Measurements from ENCODE around the gene SLC44A5.
"Not testable (repeated sequence)": the region's sequence is repeated elsewhere in the genome, so short reads cannot be mapped to it uniquely, and the experiment has no call there.

SLC44A5 gene

DNA sequence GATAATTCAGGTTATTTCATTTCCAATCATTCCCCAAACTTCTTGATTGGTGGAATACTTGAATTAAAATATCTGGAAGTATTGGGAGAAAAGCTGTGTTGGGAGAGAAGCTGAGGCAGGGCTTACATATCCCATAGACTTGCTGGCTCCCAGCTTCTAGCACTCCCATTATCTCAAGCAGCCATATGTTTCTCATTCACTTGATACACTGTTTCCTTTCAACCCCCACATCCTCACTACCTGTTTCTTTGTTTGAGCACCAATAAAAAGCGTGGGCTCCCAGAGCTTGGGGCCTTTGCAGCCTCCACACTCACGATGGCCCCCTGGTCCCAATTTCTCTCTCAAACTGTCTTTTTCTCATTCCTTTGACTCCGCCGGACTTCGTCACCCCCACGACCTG lies 256.6 kb downstream of the SLC44A5 start:
- DNase-seq = not testable (repeated sequence)

DNA sequence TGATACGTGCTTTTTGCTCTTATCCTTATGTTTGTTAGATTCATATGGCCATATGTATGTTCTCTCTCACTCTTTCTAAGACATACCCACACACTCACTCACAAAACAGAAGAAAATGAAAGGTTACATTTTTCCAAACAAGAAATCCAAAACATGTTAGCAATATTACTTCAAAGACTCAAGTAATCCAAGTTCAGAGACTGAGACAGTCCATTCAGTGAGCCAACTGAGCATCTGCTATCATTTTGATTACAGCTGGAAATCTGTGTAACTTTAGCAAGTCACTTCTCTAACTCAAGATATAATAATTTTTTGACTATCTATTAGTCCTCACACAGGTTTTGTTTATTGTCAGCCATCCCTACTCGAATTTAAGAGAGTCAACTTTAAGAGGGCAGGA lies 257.9 kb downstream of the SLC44A5 start:
- no peak for DNase-seq

DNA sequence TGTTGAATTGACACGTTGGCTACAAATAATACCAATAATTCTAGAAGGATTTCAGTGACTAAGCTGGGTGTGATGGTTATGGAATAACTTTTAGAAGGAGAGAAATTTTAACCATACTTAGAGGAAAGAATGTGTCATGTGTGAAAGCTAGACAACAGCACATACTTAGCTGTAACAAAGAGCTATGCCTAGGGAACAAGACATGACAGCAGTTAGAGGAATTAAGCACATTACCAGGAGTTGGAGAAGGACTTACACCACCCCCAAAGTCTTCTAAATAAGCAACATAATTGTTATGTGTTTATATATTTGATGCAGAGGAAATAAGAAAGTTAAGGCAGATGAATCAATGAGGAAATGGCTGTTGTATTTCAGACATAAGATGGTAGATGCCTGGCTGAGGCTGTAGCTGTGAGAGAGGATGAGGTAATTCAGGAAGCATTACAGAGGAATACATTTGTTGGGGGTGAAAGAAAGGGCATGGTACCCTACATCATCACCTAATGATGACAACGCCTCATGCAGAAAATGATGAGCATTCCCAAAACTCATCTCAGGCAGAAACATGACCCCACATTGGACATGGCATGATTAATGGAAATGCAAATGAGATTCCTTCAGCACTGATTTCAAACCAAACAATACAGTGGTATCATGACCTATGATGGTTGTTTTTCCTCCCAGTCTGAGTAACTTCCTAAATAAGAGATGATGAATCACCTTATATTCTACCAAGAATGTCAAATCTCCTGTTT lies 265.2 kb downstream of the SLC44A5 start:
- DNase-seq = no peak

DNA sequence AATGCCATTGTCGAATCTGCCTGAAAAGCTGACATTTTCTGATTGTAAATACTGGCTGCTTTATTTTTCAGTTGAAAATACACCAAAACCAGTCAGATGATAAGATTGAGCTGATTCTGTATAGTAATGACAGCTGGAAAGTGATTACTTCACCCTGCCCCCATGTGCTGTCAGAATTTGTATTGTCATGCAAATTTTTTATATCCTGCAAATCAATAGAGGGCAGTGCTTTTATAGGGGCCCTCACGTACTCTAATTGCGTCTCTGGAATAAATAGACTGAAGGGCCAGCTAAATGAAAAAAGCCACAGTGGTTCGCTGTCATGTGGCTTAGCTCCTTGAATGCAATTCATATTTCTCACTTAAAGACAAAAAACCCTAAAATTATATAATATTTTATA lies 268.1 kb downstream of the SLC44A5 start:
- DNase-seq = no peak

DNA sequence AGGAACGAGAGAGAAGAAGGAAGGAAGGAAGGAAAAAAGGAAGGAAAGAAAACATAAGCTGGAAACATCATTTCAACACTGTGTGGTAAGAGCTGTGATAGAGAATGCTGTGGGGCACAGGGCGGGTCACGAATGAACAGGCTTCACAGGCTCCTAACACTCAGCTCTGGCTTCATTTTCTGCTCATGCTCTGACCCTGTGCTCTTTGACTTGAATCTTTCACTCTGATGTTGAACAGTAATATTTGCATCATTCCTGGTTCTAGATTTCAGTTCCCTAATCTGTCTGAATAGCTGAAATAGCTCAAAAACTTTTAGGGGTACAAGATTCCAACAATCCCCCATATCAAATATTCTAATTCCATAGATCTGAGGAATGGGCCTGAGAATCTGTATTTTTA lies 269.4 kb downstream of the SLC44A5 start:
- no peak for DNase-seq

DNA sequence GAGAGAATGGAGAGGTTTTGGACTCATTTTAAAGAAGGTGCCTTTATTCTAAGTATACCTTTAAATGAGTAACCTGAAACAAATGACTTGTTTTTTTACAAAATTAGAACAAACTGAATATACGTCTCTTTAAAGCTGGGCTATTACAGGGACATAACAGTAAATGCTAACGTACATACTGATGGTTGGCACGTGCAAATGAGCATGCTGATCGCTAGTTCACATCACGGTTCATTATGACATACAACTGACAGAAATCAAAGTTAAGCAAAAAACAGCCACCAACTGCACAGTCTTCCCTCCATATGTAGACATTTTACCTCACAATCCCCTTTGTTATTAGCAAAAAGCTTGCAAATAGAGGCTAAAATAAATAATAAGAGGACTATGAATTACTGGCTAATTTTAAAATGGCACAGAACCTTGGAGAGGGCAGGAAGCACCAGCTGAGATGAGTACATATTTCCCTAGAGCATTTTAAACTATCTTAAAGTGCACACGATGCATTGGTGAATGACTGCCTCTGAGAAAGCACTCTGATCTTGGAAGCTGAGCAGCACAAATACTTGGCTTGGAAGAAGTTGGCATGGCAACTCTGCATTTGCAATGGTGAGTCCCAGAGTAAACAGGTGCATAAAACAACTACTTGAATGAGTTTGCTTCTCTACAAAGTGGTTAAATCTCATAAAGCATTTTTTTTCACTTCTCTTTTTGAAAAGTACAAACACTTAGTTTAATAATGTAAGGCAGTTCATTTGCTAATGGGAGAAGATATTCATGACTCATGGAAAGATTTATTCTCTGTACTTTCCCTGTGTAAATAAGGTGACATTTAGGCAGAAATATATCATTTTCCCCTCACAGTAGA lies 272.1 kb downstream of the SLC44A5 start:
- no peak for DNase-seq

DNA sequence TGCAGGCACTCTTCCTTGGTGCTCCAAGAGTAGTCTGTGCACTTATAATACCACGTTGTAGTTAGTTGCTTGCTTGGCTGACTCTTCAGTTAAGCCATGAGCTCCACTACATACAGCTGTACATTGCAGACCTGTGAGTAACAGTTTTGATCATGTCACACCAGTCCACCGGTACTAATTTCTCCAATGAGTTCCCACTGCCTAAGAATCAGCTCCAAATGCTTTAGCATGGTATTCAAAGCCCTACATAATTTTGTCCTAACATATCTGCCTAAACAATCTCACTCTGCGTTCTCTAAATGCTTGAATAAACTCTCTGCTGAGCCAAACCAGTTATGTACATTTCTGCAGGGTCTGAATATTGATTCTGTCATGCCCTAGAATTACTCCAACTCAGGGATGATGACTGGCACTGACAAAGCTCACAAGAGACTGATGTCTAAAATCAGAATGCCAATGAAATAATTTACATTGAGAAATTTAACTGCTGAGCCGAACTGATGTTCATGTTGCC lies 276.0 kb downstream of the SLC44A5 start:
- DNase-seq = no peak

DNA sequence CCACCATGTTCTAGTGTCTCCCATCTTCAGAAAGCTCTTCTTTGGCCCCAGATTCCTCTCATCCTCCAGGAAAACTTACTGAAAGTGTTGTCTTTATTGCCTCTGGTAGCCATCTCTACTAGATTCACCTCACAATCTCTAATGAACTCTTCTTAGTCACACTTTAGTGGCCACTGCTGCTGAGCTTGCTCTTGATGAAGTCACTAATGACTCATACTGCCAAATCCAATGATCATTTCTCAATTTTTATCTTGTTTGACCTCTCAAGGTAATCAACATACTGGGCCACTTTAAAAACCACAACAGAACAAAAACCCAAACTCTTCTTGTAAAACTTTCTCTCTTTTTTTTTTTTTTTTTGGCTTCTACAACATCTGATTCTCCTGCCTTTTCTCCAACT lies 280.3 kb downstream of the SLC44A5 start:
- no peak for DNase-seq

DNA sequence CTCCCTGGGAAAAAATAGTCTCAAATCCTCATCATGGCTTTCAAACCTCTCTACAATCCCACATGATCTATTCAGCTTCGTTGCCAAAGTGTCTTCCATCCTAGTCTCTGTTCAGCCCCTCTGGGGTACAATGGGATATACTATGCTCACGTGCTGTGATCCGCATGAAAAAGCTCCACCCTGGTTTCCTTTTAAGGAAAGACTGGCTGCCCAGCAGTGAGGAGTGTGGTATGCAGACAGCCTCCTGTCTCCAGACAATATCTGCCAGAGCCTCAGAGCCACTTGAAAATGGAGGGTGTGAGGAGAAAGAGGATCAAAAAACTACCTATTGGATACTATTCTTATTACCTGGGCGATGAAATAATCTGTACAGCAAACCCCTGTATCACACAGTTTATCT lies 282.2 kb downstream of the SLC44A5 start:
- DNase-seq = no peak

DNA sequence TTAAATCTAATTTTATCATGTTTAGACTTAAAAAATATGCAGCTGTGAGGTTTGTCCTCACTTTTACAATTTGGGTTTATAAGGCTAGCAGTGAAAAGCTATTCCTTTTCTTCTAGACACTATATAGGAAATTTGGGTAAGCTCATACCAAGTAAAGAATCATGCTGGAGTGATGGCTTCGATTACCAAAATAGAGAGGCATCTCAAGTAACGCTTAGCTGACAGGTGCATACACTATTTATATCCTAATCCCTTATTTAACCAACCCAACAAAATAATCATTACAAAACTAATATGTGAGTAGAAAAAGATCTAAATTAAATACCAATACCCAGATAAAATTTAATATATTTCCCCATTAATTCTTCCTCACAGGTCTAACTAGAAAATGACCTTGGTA lies 283.5 kb downstream of the SLC44A5 start:
- no peak for DNase-seq

DNA sequence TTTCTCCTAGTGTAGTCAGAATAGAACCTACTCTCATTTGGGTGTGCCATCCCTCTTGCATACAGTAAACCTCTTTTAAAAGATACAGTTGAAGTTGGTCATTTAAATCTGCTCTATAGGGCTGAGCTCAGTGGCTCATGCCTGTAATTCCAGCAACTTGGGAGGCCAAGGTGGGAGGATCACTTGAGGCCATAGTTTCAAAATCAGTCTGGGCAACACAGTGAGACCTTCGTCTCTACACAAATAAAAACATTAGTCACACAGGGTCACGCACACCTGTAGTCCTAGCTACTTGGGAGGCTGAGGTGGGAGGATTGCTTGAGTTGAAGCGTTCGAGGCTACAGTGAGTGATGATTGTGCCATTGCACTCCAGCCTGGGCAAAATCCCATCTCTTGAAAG lies 292.9 kb downstream of the SLC44A5 start:
- no peak for DNase-seq

DNA sequence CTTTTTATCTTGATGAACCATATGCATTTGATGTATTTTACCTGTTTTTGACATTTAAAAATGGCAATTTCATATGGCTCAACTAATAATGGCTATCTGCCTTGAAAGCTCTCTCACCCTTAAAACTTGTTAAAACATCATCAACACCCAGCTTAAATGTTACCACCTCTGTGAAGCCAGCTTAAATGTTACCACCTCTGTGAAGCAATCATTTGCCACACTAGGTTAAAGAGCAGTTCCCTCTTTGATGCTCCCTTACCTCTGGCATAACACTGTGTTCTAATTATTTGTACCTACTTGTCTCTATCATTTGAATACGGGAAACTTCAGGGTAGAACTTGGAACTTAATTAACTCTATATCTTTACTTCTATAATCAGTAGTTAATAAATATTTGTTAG lies 294.7 kb downstream of the SLC44A5 start:
- DNase-seq = no peak

DNA sequence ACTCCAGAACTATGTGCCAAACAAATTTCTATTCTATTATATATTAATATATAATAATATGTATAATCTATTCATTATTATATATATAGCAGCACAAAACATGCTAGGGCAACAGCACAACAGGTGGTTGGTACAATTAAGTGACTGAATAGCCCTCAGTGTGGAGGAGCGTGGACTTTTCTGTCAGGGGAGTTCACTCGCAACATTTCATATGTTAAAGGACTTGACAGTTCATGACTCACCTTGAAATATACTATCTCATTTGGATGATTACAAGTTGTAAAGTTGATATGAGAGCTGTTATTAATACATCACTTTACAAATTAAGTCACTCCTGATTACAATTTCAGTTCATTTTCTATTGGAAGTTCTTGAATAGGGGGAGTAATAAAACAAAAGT lies 298.3 kb downstream of the SLC44A5 start:
- DNase-seq = no peak

DNA sequence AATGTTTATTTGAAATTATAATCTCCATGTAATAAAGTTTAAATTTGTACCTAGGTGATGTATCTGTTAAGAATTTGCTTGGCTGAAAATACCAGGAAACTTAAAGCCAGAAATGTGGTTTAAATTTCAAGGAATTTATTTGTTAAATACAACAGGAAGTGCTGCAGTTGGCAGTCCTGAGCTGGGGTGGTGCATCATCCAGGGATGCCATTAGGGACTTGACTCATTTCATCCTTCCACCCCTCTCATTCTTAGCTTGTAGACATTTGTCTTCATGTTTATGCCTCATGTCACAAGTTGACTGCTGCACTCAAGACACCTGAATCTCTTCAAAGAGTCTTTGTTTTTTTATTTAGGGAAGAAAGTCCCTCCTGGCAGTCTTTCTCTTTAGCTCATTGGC lies 300.8 kb downstream of the SLC44A5 start:
- DNase-seq = peak in 1 of 5 donors; percentile 36

DNA sequence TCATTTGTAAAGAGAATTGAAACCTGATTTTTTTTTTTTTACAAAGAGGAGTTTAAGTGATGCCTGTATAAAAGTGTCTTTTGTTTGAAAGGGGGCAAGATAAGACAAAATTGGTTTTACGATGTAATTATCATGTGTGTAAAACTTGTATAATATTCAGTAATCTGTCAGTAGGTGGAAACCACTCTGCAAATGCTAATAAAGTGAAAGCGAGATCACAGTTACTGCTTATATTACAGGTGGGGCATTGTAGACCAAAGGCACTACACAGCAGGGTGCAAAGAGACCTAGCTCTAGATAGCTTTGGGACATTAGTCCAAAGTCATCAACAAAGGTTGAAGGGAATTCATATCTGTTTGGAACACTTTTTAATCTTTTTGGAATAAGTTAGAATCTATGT lies 302.5 kb downstream of the SLC44A5 start:
- no peak for DNase-seq

DNA sequence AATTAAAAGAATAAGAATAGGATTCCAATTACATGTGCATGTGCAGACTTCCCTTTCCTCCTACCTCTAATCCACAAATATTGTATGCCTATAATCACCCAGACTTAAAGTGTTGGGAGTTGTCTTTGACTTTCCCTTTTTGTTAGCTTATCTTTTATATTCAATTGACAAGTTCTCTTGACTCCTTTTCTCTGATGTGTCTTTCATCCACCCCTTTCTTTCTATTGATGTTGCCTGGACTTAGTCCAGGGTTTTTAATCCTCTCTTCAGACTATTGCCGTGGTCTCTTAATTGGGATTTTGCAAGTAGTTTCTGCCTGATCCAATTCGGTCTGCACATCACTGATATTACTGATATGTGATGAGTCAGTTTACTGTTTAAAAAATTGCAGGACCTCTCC lies 305.9 kb downstream of the SLC44A5 start:
- DNase-seq = no peak

DNA sequence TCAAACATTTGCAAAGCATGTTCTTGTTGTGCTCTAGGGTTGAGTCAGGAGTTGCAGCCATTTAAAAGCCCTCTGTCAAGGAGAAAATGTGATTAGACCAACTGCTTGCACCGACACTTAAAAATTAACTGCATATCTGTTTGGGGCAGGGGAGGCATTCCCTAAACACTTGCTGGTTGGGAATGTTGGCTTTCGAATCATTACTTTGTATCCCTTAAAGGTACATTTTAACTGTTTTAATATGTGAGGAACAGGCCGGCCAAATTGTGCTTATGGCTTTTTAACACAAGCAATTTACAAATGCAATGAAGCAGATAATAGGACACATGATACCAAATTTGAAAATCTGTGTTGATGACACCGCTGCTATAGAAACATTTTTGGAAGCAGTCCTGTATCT lies 317.6 kb downstream of the SLC44A5 start:
- no peak for DNase-seq

DNA sequence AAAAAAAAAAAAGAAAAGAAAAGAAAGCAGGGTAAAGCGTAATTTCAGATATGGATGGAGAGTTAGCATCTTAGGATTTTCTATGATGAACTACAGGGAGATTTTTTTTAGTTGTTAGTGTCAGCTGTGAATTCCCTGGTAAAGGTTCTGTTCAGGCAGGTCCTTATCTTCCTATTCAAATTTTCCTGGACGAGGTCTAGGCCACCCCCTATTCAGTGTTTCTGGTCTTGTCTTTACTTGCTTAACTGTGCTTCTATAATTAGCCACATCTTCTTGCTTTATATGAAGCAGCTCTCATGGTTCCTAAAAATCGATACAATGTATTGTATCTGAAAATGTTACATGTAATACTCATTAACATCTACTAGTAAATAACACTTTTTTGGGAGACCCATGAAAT lies 318.9 kb downstream of the SLC44A5 start:
- DNase-seq = no peak

DNA sequence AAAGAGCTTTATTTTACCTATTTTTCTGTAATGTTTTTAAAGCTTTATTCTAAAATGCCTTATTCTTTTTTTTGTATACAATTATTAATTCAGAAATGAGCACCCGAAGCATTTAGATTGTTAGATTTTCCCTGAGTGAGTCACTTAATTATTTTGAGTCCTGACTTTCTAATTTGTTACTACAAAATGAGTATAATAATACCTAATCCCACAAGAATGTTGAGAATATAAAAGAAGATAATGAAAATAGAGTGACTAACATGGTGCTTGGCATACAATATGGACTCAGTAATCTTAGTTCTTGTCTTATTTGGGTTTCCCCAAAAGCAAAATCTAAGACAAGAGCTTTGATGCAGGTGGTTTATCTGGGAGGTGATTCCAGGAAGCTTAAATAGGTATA lies 334.5 kb downstream of the SLC44A5 start:
- DNase-seq = no peak

DNA sequence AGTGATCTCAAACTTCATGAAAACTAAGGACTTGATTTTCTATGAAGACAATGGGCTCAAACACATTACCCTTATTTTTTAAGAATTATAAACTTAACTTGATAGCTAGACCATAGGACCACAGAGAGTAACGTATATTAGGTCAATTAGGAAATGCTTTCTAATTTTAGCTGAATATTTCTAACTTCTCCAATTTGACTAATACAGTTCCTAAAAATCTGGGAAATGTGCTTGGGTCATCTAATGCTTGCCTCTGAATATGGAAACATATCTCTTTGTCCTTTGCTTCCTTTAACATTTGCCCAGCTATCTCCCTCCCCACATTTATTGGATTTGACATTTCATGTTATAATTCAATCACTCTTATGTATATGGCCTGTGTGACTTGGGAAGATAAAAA lies 335.3 kb downstream of the SLC44A5 start:
- DNase-seq = no peak

DNA sequence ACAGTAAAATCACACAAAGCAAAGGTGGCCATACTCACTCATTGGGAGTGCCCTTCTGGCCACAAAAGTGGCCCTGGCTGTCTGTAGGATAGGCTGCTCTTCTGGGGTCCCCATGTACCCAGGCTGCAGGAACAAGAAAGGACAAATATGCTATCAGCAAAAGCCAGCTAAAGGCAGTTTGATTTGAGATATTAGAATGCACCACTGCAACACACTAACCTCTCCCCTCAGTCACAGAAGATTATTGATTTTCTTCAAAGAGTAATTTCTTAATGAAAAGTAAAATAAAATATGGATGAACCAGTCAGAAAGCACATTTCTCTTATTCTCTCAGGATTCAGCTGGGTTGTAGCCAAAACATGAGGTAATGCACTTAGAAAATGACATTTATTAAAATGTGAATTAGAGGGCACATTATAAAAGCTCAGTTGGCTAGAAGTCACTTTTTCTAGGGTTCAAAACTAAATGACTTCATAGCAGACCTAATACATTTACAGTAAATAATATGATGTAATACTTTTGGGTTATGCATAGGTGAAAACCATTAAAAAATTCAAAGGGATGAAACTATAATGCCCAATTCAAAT lies 335.9 kb downstream of the SLC44A5 start:
- no peak for DNase-seq

DNA sequence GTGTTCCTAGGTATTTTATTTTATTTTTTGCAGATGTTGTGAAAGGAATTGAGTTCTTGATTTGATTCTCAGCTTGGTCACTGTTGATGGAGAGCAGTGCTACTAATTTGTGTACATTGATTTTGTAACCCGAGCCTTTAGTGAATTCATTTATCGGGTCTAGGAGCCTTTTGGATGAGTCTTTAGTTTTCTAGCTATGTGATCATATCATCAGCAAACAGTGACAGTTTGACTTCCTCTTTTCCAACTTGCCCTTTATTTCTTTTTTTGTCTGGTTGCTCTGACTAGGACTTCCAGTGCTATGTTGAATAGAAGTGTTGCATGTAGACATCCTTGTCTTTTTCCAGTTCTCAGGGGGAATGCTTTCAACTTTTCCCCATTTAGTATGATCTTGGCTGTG lies 337.8 kb downstream of the SLC44A5 start:
- DNase-seq = no peak

DNA sequence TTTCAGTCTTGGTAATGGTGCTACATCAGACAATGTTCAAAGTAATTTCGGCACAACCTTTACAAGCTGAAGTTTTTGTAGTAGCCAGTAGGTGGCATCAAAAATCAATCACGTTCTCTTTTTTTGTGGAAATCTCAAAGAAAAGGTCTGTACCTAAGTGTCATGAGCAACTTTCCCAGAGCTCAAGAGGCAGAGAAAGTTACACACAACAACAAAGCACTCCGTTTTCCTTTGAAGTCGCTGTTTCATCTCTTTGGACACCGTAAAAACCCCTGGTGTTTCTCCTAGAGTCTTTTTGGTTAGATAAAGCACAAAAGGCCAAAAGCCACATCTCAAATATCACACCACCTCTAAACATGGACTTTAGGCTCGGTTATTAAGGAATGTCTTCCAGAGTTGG lies 345.1 kb downstream of the SLC44A5 start:
- peak in 1 of 5 donors; percentile 4 for DNase-seq

DNA sequence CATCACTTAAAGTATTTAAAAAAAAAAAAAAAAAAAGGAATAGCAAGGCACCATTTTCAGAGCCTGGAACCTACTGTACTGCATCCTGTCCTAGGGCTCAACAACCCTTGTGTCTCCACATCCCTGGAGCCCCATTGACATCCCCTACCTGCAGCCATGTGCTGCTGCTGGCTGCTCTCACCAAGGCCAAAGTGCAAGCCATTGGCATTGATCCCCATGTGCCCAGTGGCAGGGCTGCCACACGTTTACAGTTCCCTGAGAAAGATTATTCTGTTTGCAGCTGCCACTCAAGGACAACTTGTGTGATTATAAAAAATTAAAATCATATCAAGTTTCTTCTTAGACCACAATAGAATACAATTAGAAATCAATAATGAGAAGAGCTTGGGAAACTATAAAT lies 346.8 kb downstream of the SLC44A5 start:
- DNase-seq = no peak
